K562 (cell line): Measurements from ENCODE around the gene CGGBP1. TPM values are rescaled to one million over a fixed set of nuclear protein-coding genes. Genes with fewer than 3 reads are reported as not detected.

Experiments
- ATF1 ChIP-seq, 2 experiments: fragments of 450-650 bp in 1 of 2; IDR thresholded peaks; 2 replicates each; pipeline ENCODE4 v1.6.1; 2016; ENCODE audit warnings: missing compliant biosample characterization in 1 of 2, missing genetic modification characterization in 1 of 2
- ELF4 ChIP-seq: fragments of 450-650 bp; formaldehyde crosslinking; IDR thresholded peaks from 2 replicates; pipeline ENCODE4 v1.4.0; 2022; ENCODE audit warnings: missing genetic modification characterization
- EP400 ChIP-seq: fragments of 450-650 bp; IDR thresholded peaks from 2 replicates; pipeline ENCODE4 v1.6.1; 2017; ENCODE audit warnings: antibody characterized with exemption, mild to moderate bottlenecking, moderate library complexity
- NR2C2 ChIP-seq, 2 experiments: fragments of 200-800 bp in 1 of 2; sonication (Bioruptor generic) in 1 of 2; sonication (generic) in 1 of 2; formaldehyde crosslinking in 1 of 2; IDR thresholded peaks; 2 replicates each; pipeline versions ENCODE4 v1.6.1 to v1.8.0; 2016 to 2022; ENCODE audit warnings: mild to moderate bottlenecking in 1 of 2, missing compliant biosample characterization in 1 of 2, missing genetic modification characterization in 1 of 2, missing genetic modification reagents in 1 of 2
- PTBP1 ChIP-seq: fragments of 200-400 bp; formaldehyde crosslinking; IDR thresholded peaks from 2 replicates; pipeline ENCODE4 v1.6.1; 2017; ENCODE audit warnings: low read depth, low read length
- SRSF3 ChIP-seq: fragments of 200-400 bp; formaldehyde crosslinking; IDR thresholded peaks from 2 replicates; pipeline ENCODE4 v1.6.1; 2016; ENCODE audit warnings: mild to moderate bottlenecking, low read length, moderate library complexity; ENCODE audit not compliant: insufficient read depth
- TAF15 ChIP-seq: fragments of 200-400 bp; formaldehyde crosslinking; IDR thresholded peaks from 2 replicates; pipeline ENCODE4 v1.6.1; 2017; ENCODE audit warnings: mild to moderate bottlenecking, low read depth, low read length, moderate library complexity
- ZNF12 ChIP-seq: sonication (generic); formaldehyde crosslinking; IDR thresholded peaks from 2 replicates; pipeline ENCODE4 v1.4.0; 2020; ENCODE audit warnings: mild to moderate bottlenecking, missing genetic modification reagents
- ZNF121 ChIP-seq: sonication (generic); formaldehyde crosslinking; conservative IDR thresholded peaks from 2 replicates; pipeline ENCODE4 v1.8.0; 2022; ENCODE audit warnings: missing genetic modification reagents
- ZNF140 ChIP-seq: fragments of 250-450 bp; sonication (Bioruptor Pico); IDR thresholded peaks from 2 replicates; pipeline ENCODE4 v1.8.0; 2021; ENCODE audit warnings: moderate library complexity, mild to moderate bottlenecking, inconsistent platforms
- ZNF384 ChIP-seq: IDR thresholded peaks from 2 replicates; pipeline ENCODE4 v1.6.1; 2012; ENCODE audit warnings: low read depth, low read length, improper control_type of control experiment
- ZNF695 ChIP-seq: fragments of 450-650 bp; formaldehyde crosslinking; IDR thresholded peaks from 2 replicates; pipeline ENCODE4 v1.4.0; 2020; ENCODE audit warnings: mild to moderate bottlenecking, moderate library complexity
- ZNF780A ChIP-seq: fragments of 250-450 bp; sonication (Bioruptor Pico); IDR thresholded peaks from 2 replicates; pipeline ENCODE4 v1.5.0; 2021; ENCODE audit warnings: mild to moderate bottlenecking
- polyA plus RNA-seq, 8 experiments: library from polyadenylated mRNA; depleted of rRNA in 4 of 8; stranded (reverse) in 5 of 8; unstranded in 3 of 8; fragments of >200 nt; fragmentation: Nextera tagmentation in 2 of 8; fragmentation: Illumina TruSeq in 1 of 8; extraction: Ambion mirVana in 2 of 8; extraction: Trizol in 1 of 8; gene quantifications; 2 replicates each; pipeline versions ENCODE4 v1.2.1 to v1.2.3, GENCODE V29; 2011 to 2014; ENCODE audit warnings: inconsistent platforms in 1 of 8, missing spikeins in 1 of 8
- total RNA-seq, 7 experiments: library from RNA; depleted of rRNA in 6 of 7; stranded (reverse); fragments of >200 nt in 6 of 7; fragmentation: Illumina TruSeq in 2 of 7; extraction: Trizol in 2 of 7; gene quantifications; 2 replicates each; pipeline versions ENCODE4 v1.2.1 to v1.2.3, GENCODE V29; 2011 to 2021; ENCODE audit warnings: low replicate concordance in 1 of 7
- TF ChIP-seq, protein P1 (sequence below): fragments of 250-450 bp; sonication (Bioruptor Pico); IDR thresholded peaks from 2 replicates; pipeline ENCODE4 v1.8.0; 2022; ENCODE audit warnings: moderate library complexity, mild to moderate bottlenecking, inconsistent platforms
- TF ChIP-seq, protein P2 (sequence below): fragments of 250-450 bp; sonication (Bioruptor Pico); IDR thresholded peaks from 2 replicates; pipeline ENCODE4 v1.4.0; 2020
- TF ChIP-seq, protein P3 (sequence below): fragments of 450-650 bp; IDR thresholded peaks from 2 replicates; pipeline ENCODE4 v1.6.1; 2018; ENCODE audit not compliant: partially characterized antibody
- TF ChIP-seq, protein P4 (sequence below): fragments of 450-650 bp; formaldehyde crosslinking; IDR thresholded peaks from 2 replicates; pipeline ENCODE4 v1.4.0; 2020; ENCODE audit warnings: mild to moderate bottlenecking

CGGBP1 gene
- total and polyA plus RNA-seq, 9 of the 15 experiments (the other 6 are each of a cell fraction or from before 2014, with no cell fraction given) = 14.4 to 47.8 (median 37.8) TPM

DNA sequence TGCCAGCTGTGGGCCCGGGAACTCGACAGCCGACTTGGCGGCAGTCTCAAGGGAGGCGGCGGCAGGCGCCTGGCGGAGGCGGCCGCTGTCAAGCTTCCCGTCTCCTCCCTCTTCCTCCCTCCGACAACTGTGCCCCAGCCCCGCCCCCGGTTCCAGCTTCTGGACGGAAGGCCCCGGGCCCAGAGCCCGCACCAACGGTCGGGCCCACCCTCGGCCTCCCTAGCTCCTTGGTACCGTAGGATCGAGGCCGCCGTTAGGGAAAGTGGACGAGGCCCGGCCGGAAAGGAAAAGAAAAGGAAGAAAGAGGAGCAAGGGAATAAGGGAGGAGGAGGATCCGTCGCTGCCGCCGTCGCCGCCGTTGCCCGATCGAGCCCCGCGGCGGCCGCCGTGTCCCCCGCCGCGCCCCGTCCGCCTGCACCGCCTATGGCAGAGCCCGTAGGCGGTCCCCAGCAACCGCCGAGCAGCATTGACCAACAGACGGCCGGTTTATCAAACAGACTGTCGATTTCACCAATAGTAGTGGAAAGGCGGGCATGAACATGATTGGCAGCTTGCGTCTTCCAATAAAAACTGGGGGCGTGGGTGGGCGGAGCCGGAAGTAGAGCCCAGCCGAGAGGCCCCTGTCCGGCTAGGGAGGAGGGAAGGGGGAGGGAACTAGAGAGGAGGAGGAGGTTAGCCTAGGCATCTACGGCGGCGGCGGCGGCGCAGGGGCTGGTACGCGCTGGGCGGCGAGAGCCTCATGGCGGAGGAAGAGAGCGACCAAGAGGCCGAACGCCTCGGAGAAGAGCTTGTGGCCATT is at the start of gene CGGBP1, which contains the start of gene ZNF654 (continued):
- TF ChIP-seq, protein P1, sequence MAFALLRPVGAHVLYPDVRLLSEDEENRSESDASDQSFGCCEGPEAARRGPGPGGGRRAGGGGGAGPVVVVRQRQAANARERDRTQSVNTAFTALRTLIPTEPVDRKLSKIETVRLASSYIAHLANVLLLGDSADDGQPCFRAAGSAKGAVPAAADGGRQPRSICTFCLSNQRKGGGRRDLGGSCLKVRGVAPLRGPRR = no peak
- TF ChIP-seq ZNF384 = no peak
- TF ChIP-seq ZNF140 (CRISPR knock-in tag) = no peak
- TF ChIP-seq ZNF780A (CRISPR knock-in tag) = no peak
- no peak for TF ChIP-seq NR2C2 (CRISPR knock-in tag; IDR thresholded peaks at IDR 0.05)
- no peak for TF ChIP-seq NR2C2 (tag; IDR thresholded peaks at IDR 0.05)
- TF ChIP-seq, protein P2, sequence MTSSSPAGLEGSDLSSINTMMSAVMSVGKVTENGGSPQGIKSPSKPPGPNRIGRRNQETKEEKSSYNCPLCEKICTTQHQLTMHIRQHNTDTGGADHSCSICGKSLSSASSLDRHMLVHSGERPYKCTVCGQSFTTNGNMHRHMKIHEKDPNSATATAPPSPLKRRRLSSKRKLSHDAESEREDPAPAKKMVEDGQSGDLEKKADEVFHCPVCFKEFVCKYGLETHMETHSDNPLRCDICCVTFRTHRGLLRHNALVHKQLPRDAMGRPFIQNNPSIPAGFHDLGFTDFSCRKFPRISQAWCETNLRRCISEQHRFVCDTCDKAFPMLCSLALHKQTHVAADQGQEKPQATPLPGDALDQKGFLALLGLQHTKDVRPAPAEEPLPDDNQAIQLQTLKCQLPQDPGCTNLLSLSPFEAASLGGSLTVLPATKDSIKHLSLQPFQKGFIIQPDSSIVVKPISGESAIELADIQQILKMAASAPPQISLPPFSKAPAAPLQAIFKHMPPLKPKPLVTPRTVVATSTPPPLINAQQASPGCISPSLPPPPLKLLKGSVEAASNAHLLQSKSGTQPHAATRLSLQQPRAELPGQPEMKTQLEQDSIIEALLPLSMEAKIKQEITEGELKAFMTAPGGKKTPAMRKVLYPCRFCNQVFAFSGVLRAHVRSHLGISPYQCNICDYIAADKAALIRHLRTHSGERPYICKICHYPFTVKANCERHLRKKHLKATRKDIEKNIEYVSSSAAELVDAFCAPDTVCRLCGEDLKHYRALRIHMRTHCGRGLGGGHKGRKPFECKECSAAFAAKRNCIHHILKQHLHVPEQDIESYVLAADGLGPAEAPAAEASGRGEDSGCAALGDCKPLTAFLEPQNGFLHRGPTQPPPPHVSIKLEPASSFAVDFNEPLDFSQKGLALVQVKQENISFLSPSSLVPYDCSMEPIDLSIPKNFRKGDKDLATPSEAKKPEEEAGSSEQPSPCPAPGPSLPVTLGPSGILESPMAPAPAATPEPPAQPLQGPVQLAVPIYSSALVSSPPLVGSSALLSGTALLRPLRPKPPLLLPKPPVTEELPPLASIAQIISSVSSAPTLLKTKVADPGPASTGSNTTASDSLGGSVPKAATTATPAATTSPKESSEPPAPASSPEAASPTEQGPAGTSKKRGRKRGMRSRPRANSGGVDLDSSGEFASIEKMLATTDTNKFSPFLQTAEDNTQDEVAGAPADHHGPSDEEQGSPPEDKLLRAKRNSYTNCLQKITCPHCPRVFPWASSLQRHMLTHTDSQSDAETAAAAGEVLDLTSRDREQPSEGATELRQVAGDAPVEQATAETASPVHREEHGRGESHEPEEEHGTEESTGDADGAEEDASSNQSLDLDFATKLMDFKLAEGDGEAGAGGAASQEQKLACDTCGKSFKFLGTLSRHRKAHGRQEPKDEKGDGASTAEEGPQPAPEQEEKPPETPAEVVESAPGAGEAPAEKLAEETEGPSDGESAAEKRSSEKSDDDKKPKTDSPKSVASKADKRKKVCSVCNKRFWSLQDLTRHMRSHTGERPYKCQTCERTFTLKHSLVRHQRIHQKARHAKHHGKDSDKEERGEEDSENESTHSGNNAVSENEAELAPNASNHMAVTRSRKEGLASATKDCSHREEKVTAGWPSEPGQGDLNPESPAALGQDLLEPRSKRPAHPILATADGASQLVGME = no peak
- no peak for TF ChIP-seq ZNF12 (CRISPR knock-in tag)
- TF ChIP-seq ATF1 (CRISPR knock-in tag; IDR thresholded peaks at IDR 0.05) = no peak
- TF ChIP-seq ATF1 (tag; IDR thresholded peaks at IDR 0.05) = peak; percentile 88
- no peak for TF ChIP-seq ZNF121
- TF ChIP-seq, protein P3, sequence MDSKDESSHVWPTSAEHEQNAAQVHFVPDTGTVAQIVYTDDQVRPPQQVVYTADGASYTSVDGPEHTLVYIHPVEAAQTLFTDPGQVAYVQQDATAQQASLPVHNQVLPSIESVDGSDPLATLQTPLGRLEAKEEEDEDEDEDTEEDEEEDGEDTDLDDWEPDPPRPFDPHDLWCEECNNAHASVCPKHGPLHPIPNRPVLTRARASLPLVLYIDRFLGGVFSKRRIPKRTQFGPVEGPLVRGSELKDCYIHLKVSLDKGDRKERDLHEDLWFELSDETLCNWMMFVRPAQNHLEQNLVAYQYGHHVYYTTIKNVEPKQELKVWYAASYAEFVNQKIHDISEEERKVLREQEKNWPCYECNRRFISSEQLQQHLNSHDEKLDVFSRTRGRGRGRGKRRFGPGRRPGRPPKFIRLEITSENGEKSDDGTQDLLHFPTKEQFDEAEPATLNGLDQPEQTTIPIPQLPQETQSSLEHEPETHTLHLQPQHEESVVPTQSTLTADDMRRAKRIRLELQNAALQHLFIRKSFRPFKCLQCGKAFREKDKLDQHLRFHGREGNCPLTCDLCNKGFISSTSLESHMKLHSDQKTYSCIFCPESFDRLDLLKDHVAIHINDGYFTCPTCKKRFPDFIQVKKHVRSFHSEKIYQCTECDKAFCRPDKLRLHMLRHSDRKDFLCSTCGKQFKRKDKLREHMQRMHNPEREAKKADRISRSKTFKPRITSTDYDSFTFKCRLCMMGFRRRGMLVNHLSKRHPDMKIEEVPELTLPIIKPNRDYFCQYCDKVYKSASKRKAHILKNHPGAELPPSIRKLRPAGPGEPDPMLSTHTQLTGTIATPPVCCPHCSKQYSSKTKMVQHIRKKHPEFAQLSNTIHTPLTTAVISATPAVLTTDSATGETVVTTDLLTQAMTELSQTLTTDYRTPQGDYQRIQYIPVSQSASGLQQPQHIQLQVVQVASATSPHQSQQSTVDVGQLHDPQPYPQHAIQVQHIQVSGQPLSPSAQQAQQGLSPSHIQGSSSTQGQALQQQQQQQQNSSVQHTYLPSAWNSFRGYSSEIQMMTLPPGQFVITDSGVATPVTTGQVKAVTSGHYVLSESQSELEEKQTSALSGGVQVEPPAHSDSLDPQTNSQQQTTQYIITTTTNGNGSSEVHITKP = no peak
- no peak for TF ChIP-seq PTBP1
- TF ChIP-seq, protein P4, sequence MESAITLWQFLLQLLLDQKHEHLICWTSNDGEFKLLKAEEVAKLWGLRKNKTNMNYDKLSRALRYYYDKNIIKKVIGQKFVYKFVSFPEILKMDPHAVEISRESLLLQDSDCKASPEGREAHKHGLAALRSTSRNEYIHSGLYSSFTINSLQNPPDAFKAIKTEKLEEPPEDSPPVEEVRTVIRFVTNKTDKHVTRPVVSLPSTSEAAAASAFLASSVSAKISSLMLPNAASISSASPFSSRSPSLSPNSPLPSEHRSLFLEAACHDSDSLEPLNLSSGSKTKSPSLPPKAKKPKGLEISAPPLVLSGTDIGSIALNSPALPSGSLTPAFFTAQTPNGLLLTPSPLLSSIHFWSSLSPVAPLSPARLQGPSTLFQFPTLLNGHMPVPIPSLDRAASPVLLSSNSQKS (CRISPR knock-in tag) = no peak
- no peak for TF ChIP-seq SRSF3
- no peak for TF ChIP-seq ELF4 (CRISPR knock-in tag)
- TF ChIP-seq TAF15 = no peak
- TF ChIP-seq ZNF695 (CRISPR knock-in tag) = no peak
- TF ChIP-seq EP400 = peak; percentile 50
